ENCODE measurements around the gene GBX1.

The GBX1 gene

DNA sequence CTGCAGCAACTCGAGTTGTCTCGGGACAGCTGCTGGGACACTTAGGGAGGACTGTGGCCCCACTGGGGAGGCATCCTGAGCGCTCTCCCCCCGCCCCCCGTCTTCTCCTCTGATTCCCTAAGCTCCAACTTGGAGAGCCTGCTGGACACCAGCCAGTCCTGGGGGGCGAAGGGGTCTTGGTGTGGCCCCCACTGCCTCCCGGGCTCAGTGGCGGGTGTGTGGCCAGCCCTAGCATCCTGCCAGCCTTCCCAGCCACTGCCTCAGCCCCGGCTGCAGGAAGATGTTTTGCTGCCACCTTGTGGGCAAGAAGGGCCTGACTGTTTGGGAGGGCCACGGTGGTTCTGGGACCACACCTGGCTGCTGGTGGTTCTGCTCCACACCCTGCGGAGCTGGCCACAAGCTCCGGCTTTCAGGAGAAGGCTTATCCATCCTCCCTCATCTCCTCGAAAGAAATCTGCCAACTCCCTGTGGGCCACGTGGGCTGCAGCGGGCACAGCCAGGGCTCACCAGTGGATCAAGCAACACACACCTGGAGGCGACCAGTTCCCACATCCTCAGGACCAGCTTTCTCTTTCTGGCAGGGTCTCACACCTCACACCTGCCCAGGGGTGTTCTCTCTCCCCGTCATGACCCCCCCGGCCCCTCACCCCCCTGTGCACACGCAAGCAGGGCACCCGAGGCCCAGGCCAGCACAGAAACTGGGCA lies 56.4 kb downstream of the GBX1 start:
- TF ChIP-seq, protein P1, sequence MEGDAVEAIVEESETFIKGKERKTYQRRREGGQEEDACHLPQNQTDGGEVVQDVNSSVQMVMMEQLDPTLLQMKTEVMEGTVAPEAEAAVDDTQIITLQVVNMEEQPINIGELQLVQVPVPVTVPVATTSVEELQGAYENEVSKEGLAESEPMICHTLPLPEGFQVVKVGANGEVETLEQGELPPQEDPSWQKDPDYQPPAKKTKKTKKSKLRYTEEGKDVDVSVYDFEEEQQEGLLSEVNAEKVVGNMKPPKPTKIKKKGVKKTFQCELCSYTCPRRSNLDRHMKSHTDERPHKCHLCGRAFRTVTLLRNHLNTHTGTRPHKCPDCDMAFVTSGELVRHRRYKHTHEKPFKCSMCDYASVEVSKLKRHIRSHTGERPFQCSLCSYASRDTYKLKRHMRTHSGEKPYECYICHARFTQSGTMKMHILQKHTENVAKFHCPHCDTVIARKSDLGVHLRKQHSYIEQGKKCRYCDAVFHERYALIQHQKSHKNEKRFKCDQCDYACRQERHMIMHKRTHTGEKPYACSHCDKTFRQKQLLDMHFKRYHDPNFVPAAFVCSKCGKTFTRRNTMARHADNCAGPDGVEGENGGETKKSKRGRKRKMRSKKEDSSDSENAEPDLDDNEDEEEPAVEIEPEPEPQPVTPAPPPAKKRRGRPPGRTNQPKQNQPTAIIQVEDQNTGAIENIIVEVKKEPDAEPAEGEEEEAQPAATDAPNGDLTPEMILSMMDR (IDR thresholded peaks at IDR 0.05; ENCODE audit: low read depth, low read length): peak; percentile 86
- peak; percentile 68 for DNase-seq (ENCODE audit: low read depth, low spot score)
- H3K4me3 ChIP-seq (ENCODE audit: low read depth, low read length): no peak overlapping the region
- in situ Hi-C loops (cut with HindIII; ENCODE audit: low sequenced_read_pairs): no loop called here

DNA sequence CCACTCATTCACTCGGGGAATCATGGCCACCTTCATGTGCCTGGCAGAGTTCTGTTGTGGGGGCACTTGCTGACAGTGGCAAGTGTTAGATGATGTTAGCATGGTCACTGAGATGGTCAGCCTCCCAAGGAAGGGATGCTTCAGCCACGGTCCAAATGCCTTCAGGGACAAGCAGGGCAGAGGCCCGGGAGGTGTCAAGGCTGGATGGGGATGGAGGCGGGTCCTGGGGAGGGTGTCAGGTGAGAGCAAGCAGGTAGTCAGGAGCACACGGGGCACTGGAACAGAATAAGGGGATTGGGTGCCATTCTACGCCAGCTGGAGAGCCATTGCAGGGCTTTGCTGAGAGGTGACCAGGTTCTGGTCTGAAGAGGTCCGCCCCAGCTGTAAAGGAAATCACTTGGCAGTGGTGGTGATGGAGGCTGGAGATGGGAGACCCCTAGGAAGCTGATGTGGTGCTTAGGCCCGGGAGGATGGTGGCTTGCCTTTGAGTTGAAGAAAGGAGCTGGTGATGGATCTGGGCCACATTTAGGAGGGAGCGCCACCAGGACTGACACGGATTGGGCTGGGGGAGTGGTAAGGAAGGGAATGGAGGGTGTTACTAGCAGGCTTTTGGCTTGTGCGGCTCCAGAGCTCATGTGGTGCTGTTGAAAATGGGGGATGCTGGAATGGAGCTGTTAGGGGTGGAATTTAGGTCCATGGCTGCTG lies 57.1 kb downstream of the GBX1 start:
- TF ChIP-seq, protein P1 (IDR thresholded peaks at IDR 0.05; ENCODE audit: low read depth, low read length): no peak
- no peak overlapping the region for H3K4me3 ChIP-seq (ENCODE audit: low read depth, low read length)
- in situ Hi-C loops (cut with HindIII; ENCODE audit: low sequenced_read_pairs): no loop called here
- DNase-seq (ENCODE audit: low read depth, low spot score): no peak

DNA sequence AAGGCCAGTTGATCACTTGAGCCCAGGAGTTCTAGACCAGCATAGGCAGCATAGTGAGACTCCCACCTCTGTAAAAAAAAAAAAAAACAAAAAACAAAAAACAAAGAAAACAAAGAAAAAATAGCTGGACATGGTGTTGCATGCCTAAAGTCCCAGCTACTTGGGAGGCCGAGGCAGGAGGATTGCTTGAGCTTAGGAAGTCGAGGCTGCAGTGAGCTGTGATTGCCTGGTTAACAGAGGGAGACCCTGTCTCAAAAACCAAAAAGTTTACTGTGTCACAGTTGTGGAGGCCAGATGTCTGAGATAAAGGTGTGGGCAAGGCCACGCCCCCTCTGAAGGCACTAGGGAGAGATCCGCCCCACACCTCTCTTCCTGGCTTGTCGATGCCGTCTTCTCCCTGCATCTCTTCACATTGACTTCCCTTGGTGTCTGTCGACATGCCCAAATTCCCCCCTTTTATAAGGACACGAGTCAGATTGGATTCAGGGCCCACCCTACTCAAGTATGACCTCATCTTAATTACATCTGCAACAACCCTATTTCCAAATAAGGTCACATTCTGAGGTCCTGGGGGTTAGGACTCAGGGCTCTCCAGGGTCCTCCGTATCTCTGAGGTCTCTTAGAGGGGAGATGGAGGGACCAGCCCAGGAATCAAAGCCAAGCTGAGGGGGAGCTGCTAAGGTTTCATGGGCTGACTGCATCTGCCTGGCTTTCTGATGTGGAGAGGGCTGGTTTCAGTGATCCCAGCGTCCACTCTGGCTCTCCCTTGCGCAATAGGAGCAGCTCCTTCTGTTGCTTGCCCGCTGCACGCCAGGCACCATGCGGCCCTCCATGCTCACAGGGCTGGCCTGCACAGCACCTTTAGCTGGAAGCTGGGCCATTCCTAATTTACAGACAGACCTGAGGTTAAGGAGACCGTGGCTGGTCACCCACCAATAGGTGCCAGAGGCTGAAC lies 58.1 kb downstream of the GBX1 start:
- DNase-seq (ENCODE audit: low read depth, low spot score): no peak
- TF ChIP-seq, protein P1 (IDR thresholded peaks at IDR 0.05; ENCODE audit: low read depth, low read length): no peak
- no peak overlapping the region for H3K4me3 ChIP-seq (ENCODE audit: low read depth, low read length)
- in situ Hi-C loops (cut with HindIII; ENCODE audit: low sequenced_read_pairs): no loop called here

DNA sequence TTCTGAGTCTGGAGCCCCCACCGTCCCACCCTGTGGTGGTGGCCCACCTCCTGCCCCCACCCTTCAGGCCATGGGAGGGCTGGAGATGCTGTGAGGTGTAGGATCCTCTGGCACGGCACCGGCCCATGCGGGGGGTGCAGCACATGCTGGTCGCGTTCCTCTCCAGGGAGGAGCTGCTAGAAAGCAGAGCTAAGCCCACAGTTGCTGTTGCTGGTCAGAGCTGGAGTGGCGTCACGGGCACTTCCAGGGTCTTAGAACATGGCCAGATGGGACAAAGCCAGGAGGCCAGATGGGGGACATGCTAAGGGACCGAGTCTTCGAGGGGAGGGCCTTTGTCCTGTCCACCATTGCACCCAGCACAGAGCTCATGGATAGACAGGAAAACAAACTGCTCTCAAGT lies 59.6 kb downstream of the GBX1 start:
- in situ Hi-C loops (cut with HindIII; ENCODE audit: low sequenced_read_pairs): no loop called here
- TF ChIP-seq, protein P1 (IDR thresholded peaks at IDR 0.05; ENCODE audit: low read depth, low read length): no peak
- DNase-seq (ENCODE audit: low read depth, low spot score): no peak
- no peak overlapping the region for H3K4me3 ChIP-seq (ENCODE audit: low read depth, low read length)

DNA sequence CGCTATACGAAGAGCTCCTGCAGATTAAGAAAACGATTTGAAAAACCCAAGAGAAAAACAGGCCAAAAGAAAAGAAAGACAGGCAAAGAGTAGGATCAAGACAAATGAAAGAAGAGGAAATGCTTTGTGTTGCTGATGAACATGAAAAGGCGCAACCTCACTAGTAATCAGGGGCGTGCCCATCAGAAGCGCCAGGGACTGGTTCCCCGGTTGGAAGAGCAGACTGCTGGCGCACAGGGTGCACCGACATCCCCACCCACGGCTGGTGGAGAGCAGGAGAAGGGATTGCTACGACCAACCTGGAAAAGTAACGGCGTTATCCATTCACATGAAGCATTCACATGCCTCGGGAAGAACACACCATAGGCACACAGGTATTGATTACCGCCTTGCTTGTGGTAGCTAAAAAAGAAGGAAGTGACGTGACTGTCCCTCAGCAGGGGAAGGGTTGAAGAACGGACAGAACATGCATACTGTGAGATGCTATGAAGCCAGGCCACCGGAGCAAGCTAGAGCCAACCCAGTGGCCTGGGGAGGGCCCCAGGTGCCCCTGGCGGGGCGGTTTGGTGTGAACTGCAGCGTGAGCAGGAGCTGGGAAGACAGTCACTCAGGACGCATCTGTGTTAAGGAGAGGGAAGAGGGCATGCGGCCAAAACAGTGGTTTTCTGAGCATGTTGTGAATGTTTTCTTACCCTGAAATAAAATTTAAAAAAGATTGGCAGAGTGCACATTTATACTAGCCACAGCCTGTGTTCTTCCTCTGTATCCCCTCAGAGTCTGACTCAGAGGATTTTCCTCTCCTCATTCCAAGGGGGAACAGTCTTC lies 62.9 kb downstream of the GBX1 start:
- in situ Hi-C loops (cut with HindIII; ENCODE audit: low sequenced_read_pairs): no loop called here
- no peak overlapping the region for H3K4me3 ChIP-seq (ENCODE audit: low read depth, low read length)
- TF ChIP-seq, protein P1 (IDR thresholded peaks at IDR 0.05; ENCODE audit: low read depth, low read length): no peak
- DNase-seq (ENCODE audit: low read depth, low spot score): peak; percentile 90

Data from astrocyte of the spinal cord (primary cell).